GM15510 (cell line): ENCODE measurements around the gene ZNF827.

ENCODE experiments used
- POLR2A ChIP-seq: IDR thresholded peaks from 3 replicates; pipeline ENCODE4 v1.6.1; 2011; ENCODE audit warnings: borderline replicate concordance; ENCODE audit not compliant: insufficient read length; ENCODE audit errors: extremely low read depth

ZNF827 gene

DNA sequence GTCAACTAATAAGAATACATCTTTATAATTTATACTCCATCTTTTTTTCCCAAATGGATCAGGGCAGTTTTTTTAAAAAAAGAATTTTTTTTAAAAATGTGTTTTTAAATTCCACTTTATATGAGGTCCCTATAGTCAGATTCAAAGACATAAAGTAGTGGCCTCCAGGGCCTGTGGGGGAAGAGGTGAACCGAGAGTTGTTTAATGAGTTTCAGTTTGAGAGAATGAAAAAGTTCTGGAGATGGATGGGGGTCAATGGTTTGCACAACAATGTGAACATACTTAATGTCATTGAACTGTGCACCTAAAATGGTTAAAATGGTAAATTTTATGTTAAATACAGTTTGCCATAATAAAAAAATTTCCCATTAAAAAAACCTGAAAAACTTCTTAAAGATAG is 53.8 kb downstream of the ZNF827 start:
- TF ChIP-seq POLR2A, result no peak

DNA sequence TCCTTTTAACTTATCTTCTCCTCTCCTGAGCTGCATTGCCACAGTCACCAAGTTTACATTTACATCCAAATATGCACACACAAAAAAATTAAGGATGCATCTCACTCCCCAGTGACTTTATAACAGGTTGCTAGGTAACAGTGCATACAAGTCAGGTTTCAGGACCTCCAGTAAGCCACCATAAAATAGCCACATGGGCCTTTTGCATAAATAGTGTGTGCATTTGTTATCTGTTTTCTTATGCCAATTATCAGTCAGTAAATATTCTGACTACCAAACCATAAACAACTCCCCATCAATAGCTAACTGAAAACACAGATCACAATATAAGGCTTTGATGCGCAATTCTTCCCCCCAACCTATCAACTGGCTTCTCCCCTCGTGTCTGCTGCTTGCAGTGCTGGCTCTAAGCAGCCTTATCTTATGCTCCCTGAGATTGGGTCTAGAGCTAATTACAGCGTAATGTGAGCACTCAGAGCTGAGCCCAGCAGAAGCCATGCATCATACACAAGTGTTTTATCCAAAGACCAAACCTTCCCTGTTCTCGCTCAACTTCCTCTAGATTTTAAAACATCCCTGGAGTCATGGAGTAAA is 55.4 kb downstream of the ZNF827 start:
- no peak for TF ChIP-seq POLR2A

DNA sequence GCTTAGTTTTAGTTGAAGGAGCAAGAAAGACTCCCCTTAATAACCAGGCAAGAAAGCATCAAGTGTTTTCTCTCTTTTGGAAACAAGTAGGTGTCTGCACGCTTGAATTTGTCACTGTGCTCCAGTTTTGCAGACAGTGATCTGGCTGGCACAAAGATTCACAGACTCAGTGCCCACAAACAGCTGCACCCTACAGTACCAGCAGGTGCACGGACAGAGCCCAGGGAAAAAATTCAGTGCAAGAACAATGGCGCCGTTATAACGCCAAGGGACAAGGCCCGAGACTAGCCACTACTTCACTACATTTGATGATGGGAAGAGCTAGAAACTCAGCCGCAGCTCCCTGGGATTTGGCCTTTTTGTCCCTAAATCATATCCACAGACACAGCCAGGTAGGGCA is 56.0 kb downstream of the ZNF827 start:
- no peak for TF ChIP-seq POLR2A

DNA sequence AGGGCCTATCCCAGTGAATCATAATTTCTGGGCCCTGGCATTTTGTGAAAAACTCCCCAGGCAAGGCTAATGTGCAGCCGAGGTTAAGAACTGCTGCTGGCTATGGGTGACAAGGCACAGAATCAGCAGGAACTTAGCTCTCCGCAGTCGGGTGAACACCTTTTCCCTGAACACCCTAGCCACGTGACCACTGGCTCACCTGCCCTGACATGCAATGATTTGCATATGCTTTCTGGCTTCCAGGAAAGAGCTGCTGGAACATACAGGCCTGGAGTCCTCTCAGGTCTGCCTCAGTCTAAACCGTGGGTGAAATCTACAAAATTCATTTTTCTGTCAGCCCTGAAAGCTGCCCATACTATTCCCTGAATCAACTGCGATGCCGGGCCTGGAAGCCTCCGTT is 56.6 kb downstream of the ZNF827 start:
- no peak for TF ChIP-seq POLR2A

DNA sequence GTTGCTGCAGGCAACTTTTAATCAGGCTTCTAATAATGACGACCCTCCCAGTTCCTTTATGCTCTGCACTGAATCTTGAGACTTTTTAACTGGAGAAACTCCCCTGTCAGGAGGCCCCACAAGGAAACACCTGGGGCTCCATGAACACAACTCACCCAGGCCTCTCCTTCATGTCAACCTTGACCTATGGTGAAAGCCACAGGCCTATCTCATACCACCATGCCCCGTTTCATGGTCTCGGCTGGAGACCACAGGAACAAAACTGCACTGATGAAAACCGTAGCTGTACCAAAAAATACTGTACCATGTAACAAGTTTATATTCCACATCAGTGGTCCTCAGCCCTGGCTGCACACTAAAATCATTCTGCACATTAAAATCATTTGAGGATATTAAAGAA is 57.0 kb downstream of the ZNF827 start:
- no peak for TF ChIP-seq POLR2A

DNA sequence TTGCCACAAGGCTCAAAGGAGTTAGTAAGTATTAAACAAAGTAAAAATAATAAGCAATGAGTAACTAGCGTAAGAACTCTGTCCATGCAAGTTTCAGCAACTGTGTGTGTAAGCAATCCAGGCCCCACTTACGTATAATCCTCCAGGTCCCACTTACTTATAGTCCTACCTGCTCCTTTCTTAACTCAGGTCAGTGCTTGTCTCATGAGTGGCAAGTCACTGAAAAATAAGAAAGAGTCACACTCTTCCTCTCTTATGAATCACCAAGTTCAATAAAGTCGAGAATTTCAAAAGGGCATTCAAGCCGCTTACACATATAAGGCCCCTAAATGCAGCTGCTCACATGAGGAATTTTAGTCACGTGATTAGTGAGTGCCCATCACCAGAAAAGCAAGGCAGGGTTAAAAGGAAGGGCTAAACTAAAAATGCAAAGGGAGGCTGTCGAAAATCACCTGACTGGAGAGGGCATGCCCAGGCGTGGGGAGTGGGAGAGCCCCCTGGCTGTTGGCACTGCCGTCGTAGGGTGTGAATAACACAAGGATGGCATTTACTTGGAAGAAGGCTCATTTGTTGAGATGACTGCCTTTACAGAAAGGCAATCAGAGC is 58.2 kb downstream of the ZNF827 start:
- no peak for TF ChIP-seq POLR2A

DNA sequence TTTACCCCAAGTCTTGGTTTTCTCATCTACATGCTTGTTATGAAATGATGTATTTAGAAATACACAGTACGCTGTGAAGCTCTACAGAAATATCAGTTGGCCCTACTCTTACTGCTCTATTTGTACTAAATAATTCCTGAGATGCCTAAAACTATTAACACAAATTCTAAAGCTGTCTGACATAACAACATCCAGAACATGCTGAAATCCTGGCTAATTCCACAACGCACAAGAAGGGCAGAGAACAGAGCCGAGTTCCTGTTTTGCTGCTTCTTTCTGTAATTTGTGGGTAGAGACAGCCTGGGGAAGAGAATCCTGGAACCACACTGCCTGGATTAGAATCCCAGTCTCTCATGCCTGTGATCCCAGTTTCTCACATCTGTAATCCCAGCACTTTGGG is 59.0 kb downstream of the ZNF827 start:
- no peak for TF ChIP-seq POLR2A

DNA sequence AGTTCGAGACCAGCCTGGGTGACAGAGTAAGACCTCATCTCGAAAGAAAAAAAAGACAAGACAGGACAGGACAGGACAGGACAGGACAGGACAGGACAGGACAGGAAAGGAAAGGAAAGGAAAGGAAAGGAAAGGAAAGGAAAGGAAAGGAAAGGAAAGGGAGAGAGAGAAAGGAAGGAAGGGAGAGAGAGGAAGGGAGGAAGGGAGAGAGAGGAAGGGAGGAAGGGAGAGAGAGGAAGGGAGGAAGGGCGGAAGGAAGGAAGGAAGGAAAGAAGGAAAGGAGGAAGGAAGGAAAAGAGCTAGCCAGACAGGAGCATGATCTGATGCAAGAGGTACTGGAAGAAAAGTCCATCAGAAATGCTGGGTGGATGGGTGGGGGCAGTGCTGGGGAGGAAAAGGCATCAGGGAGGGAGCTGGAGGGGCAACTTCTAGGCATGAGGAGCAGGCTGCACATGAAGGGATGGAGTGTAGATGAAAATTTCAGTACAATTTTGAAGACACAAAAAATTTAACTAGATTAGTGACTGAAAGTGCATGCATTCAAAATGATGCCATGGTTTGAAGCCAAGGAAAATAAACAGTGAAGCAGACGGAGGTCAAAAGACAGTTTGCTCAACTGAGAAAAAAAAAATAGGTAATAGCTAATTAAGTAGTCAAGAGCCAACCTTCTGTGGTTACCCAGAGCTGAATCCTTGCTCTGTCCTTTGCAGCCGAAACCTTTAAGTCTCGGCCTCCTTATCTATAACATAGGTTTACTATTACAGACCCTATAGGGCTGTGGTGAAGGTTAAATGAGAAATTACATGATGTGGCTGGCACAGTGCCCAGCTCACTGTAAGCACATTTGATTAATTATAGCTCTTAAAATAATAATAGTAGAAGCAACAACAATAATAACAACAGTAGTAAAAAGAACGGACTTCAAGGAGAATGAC is 59.9 kb downstream of the ZNF827 start:
- TF ChIP-seq POLR2A, result no peak

DNA sequence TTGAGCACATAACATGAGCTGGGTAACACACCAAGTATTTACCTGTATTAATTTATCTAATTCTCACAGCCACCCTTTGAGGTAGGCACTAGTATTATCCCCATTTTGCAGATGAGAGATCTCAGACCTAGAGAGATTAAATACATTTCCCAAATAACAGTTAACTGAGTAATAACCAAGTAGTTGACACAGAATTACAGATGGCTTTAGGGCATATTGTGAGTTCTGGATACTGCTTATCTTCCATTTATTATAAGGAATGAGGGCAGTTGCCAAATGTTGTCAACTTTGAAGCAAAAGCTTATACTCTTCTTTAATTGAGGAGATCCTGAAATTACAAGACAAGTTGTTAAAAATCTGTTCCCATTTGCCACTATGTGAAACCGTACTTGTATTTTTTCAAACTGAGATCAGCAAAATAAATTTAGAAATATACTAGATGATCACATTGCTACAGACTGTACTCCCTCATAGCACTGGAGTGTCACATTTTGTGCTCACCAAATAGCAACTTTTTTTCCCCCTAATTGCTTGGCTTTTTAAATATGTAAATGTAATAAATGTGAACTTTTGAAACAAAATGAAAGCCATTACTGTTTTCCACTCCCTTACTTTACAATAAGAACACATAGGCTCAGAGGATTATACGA is 62.0 kb downstream of the ZNF827 start:
- no peak for TF ChIP-seq POLR2A

DNA sequence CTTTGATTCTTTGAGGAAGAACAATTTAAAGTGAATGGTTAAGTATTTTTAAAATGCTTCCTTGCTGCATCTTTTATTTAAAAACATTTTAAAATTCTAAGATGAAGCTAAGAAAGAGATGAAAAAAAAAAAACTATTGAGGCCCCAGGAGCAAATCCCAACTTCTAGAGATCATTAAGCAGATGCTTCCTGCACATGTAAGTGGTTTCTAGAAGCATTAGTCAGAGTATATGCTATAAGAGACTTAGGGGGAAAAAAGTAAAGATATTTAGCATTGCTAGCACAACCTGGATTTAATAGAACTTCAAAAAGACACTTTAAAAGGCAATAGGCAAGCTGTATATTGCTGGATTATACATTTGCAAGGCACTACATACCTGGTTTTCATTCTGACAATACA is 64.7 kb downstream of the ZNF827 start:
- TF ChIP-seq POLR2A, result no peak

DNA sequence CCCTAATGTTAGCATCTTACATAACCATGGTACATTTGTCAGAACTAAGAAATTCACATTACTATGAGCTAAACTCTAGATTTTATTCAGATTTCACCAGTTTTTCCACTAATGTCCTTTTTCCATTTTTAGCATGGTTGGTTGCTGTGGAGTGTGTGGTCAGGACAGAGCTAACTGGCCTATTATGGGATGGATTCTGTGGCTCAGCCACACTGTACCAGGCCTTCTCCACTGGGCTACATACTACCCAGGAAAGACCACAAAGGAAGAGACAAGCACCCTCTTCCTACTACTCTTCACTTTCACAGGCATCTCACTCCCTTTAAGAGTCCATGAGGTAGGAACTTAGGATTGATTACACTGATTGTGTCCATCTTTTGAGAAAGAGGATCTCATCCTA is 67.4 kb downstream of the ZNF827 start:
- no peak for TF ChIP-seq POLR2A

DNA sequence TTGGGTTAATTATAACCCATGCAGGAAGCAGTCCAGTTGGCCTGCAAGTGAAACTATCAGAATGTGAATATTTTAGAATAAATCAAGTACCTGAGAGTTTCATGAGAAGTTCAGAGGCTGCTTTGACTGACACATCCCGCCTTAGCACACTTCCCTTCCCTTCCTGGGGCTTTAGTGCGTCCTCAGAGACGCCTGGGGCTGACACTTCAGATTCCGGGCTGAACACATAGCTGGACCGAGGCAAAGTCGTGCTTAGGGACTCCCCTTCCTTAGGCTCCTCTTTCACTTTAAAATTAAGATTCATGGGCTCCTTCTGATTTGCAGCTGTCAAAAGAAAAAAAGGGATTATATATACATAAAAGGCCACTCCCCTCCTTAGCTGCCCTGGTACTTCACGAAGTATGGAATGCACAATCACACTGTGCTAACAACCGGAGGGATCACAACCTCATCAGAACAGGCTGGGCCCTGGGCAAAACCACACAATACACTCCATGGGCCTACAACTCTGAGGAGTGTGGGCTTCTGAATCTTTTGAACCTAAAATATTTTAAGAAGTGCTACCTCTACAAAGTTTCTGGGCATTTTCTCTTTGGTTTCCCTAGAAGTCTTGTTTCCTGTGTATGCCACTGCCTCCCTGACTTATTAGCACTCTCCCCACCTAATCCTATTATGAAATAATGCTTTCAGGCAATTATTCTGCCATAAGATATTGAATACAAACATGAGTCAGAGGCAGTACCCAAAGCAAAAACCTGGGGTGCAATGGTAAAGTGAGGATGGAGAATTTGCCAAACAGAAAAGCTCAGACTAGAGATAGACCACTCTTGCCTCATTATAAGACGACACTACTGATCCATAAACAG is 68.2 kb downstream of the ZNF827 start:
- TF ChIP-seq POLR2A, result no peak

DNA sequence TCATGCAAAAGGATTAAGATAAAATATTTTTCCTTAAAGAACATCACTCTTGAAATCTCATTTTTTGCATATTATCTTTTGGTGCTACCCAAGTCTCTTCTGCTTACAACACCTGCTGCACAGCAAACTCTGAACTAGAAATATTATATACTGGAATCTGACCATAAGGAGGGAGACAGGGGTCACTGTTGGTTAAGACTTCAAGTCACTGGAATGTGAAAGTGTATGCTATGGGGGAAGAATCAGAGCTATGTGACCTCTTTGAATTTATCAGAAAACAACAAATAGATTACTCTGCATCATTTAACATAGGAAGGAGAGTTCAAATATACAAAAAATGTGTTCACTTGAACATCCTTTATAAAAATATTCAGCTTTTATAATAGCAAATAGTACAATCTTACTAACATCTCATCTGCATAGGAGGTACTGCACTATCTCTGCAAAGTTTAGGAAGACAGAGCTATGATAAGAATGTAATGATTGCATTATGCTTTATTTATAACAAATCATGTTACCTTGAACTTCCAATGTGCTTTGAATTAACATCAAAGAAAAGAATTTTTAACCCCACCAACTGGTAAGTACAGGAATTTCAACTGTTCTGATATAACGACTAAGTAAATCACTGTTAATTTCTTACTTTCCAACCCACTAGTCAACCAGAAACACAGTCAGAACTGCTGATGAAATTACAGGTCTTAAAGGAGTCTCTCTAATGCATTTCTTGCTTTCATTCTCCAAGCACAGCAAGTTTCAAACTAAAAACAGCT is 69.8 kb downstream of the ZNF827 start:
- no peak for TF ChIP-seq POLR2A

DNA sequence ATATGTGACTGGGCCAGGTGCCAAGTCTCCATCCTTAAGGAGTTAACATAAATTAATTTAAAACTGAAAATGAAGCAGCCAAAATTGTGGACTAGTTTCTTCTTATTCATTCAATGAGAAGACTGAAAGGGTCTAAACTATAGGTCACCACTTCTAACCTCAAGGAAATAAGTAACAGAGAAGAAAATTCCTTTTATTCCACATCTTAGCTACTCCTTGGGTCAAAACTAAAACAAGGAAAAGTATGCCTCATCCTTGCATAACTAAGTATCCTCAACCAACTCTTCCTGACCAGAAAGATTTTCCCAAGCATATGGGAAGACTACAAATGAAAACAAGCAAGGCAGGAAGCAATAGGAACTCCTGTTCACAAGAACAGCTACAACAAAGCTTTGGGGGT is 71.2 kb downstream of the ZNF827 start:
- no peak for TF ChIP-seq POLR2A
